ENCODE measurements around the gene SMURF1.
"Not testable (repeated sequence)": the region's sequence is repeated elsewhere in the genome, so short reads cannot be mapped to it uniquely, and the experiment has no call there.

Gene SMURF1

DNA sequence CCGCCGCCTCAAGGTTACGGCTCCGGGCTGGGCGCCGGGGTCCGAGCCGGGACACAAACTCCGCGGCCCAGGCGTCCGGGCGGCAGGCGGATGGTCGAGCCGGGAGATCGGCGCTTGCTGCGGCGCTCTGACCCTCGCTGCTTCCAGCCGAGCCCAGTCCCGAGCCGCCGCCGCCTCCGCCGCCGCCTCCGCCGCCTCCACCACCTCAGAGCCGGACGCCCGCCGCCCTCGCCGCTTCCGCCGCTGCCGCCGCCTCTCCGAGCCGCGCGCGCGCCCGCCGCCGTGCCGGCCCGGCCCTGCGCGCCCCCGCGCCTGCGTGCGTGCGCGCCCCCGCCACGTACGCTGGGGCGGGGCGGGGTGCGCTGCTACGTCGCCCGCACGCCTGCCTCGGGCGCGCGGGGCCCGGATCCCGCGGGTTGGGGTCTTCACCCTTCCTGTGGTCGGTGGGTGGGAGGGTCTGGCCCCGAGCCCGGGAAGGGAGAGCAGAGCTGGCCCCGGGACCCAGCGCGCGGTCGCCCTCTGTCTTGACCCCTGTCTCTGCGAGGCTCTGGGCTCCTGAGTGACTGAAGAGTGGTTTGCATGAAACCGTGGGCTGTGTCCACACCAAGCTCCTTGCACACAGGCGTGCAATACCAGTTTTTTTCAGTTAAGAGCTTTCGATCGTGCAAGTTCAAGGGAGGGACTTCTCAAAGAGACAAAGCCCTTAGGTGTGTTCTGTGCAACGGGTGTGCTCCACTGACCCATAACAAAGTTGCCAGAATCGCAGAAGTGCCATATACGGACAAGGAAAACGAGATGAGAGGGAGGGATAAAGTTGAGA lies at the start of gene SMURF1:
Gene SMURF1, minus strand, starts transcription at position 256 of the 820 bp plus-strand sequence. CDS start 328 bp downstream, outside the sequence.
- peak; percentile 80 for DNase-seq (ENCODE audit: low spot score)

GRCh38 chr7:99191869-99192596 lies 48.1 kb upstream of the SMURF1 start:
- DNase-seq (ENCODE audit: low spot score), result no peak

DNA sequence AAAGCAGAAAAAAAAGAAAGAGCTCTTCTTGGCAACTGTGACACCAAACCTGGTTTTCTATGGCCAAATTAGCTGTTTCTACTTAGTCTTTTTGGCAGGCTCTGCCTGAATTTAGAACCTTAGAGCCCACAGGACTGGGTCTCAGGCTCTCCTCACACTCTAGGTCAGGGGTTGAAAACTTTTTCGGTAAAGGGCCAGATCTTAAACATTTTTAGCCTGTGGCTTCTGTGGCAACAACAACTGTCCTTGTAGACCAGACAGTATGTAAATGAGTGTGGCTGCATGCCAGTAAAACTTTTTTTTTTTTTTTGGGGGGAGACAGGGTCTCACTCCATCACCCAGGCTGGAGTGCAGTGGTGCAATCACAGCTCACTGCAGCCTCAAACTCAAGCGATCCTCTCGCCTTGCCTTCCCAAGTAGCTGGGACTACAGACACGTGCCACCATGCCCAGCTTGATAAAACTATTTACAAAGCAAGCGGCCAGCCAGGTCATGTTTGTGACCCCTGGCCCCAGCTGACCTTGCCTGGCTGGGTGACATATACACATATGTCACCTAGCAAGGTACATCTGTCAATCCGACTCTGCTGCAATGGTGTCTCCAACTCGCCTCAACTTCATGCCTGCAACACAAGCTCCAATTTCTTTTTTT lies 46.6 kb upstream of the SMURF1 start:
- no peak for DNase-seq (ENCODE audit: low spot score)

DNA sequence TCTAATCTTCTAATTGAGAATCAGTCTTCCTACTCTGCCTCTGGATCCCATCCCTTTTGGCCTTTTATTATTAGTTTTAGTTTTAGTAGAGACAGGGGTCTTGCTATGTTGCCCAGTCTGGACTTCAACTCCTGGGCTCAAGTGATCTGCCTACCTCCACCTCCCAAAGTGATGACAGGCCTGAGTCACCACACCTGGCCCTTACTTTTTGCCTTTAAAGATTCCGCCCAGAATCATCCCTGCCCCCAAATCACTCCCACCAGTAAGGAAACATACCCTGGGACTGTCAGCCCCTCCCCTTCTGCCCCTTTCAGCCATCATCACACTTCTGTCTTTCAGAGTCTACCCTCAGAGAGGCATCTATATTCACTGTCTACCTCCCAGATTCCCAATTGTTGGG lies 45.3 kb upstream of the SMURF1 start:
- no peak for DNase-seq (ENCODE audit: low spot score)

DNA sequence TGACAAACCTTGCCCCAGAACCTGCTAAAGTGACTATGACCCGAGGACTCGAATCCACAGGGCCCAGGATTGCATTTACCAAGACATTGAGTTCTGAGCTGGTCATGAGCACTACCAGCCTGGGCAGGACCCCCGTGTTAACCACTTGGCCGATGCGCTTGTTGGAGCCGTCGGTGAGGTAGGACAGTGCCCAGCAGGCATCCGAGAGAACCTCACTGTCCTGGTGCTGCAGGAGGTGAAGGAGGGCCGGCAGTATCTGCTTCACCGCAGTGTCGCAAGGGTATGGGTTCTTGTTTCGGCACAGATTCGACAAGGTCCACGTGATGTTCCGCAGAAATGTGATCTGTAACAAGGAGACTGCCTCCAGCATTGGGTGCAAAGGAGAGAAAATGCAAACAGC lies 44.3 kb upstream of the SMURF1 start:
- no peak for DNase-seq (ENCODE audit: low spot score)

DNA sequence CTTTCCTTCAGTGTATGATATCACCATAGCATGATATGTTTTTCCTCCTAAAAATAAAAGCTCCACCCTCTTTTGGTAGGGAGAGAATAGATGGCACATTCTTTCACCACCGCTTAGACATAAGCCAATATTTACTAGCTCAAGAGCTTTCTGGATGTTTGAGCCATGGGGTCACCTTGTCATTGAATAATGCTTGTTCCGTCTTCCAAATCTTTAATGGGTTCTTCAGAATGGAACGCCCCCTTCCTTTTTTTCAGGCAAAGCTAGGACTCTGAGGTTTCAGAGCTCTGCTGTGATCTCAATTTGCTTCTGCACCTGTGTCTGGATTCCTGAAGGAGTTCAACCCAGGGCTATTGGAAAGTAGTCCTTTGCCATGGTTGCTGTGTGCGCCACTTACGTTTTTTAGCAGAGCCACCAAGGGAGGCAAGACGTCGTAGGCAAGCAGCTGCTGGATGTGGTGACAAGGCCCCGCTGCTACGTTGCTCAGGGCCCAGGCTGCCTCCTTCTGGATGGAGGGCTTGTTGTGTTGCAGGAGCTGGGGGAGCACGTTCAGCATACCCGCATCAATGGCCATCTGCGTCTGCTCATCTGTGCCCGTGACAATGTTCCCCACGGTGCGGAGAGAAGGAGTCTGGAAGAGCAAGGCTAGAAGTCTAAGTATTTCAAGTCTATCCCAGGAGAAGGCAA lies 40.8 kb upstream of the SMURF1 start:
- DNase-seq (ENCODE audit: low spot score), result no peak

GRCh38 chr7:99180067-99180650 lies 36.3 kb upstream of the SMURF1 start:
- no peak for DNase-seq (ENCODE audit: low spot score)

- no peak for DNase-seq (ENCODE audit: low spot score)
Observed at GRCh38 chr7:99177165-99177564, 33.3 kb upstream of the SMURF1 start.

GRCh38 chr7:99173787-99174186 lies 29.9 kb upstream of the SMURF1 start:
- no peak for DNase-seq (ENCODE audit: low spot score)

- DNase-seq (ENCODE audit: low spot score), result no peak
Observed at GRCh38 chr7:99171731-99172130, 27.8 kb upstream of the SMURF1 start.

- no peak for DNase-seq (ENCODE audit: low spot score)
Observed at GRCh38 chr7:99170730-99171074, 26.8 kb upstream of the SMURF1 start.

GRCh38 chr7:99170065-99170729 lies 26.3 kb upstream of the SMURF1 start:
- no peak for DNase-seq (ENCODE audit: low spot score)

- DNase-seq (ENCODE audit: low spot score), result no peak
Observed at GRCh38 chr7:99167072-99167471, 23.2 kb upstream of the SMURF1 start.

DNA sequence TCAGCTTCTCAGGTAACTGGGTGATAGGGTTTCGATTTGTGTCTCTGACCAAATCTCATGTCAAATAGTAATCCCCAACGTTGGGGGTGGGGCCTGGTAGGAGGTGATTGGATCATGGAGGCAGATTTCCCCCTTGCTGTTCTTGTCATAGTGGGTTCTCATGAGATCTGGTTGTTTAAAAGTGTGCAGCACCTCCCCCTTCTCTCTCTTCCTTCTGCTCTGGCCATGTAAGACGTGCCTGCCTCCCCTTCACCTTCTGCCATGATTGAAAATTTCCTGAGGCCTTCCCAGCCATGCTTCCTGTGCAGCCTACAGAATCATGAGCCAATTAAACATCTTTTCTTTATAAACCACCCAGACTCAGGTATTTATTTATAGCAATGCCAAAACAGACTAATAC lies 21.9 kb upstream of the SMURF1 start:
- DNase-seq (ENCODE audit: low spot score), result no peak

DNA sequence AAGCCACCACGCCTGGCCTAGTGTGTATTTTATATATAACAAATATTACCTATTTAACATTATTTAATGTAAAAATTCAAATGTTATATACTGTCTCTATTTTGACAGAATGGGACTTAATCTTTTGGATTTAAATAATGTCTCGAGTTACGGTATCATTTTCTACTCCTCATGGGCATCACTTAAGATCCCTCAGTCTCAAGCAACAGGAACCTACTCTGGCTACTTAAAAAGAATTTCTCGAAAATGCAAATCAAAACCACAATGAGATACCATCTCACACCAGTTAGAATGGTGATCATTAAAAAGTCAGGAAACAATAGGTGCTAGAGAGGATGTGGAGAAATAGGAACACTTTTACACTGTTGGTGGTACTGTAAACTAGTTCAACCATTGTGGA lies 19.8 kb upstream of the SMURF1 start:
- not testable (repeated sequence) for DNase-seq (ENCODE audit: low spot score)

DNA sequence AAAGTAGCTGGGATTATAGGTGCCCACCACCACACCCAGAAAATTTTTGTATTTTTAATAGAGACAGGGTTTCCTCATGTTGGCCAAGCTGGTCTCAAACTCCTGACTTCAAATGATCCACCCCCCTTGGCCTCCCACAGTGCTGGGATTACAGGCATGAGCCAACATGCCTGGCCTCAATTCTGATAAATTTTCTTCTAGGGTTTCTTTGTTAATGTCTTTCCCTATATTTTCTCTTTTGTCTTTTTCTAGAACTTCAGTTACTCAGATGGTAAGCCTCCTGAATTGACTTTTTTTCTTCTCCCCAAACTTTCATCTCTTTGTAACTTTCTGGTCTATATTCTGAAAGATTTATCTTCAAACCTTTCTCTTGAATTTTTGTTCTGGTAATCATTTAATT lies 12.7 kb upstream of the SMURF1 start:
- no peak for DNase-seq (ENCODE audit: low spot score)

DNA sequence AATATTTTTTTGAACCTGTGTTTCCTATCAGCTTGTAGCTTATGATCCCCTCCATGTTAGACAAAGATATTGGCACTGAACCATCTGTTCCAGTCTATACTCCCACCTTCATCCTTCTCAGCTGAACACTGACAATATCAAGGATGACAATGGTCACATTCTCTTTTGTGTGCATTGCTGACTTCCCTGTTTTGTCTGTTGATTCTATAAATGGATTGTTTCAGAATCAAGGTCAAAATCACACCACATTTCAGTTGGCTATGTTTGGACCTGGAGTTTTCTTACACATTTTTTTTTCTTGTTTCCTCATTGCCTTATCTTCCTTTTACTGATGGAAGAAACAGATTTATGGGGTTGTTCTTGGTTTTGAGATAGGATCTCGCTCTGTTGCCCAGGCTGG lies 11.3 kb upstream of the SMURF1 start:
- no peak for DNase-seq (ENCODE audit: low spot score)

DNA sequence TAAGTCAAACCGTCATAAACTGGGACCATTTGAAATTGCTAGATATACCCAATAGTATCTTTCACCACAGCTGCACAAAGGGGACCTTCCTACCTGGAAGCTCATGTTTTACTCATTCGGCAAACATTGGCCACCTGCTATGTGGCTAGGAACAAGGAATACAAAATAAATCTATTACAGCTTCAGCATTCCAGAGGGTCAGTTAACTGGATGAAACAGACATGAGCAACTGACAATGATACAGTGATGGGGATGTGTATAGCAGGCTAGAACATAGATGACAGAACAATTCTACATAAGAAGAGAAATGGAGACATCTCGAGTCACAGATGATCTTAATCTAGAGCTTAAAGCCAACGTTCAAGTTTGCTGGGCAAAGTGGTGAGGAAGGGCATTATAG lies 3.1 kb upstream of the SMURF1 start:
- DNase-seq (ENCODE audit: low spot score), result no peak

- DNase-seq (ENCODE audit: low spot score), result no peak
Observed at GRCh38 chr7:99143521-99143852, 421 bp downstream of the SMURF1 start.

DNA sequence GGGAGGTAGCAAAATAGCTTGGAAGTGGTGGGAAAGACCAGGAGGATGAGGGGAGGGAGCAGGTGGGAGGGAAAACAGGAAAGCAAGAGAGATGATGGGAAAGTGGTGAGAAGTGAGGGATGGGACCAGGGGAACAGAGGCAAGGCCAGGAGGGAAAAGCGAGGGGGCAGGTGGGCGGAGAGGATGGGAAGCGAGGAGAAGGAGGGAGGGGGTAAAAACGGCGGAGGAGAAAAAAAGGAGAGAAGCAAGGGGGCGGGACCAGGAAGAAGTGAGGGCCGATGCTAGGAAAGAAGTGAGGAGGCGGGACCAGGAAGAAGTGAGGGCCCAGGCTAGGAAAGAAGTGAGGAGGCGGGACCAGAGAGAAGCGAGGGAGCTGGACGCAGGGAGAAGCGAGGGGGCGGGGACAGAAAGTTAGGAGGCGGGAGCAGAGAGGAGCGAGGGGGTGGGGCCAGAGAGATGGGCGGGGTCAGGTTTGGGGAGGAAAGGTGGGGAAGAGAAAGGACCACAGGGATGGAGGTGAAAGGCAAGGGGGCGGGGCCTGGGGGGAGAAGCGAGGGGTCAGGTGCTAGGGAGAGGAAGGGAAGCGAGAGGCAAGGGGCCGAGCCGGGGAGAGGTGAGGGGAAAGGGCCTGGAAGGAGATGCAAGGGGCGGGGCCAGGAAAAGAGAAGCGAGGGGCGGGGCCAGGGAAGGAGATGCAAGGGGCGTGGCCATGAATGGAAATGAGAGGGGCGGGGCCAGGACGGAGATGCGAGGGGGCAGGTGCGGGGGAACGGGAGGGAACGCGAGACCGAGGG lies 984 bp downstream of the SMURF1 start:
- peak; percentile 95 for DNase-seq (ENCODE audit: low spot score)
